GM19023 (cell line): ENCODE data around the gene STXBP6.
"Not testable (repeated sequence)": the region's sequence is repeated elsewhere in the genome, so short reads cannot be mapped to it uniquely, and the experiment has no call there.

Source experiments
- ATAC-seq: cut with Tn5 transposase; IDR thresholded peaks from one replicate; pipeline ENCODE4 v1.9.1; 2021; ENCODE audit warnings: mild to moderate bottlenecking, moderate library complexity; ENCODE audit not compliant: unreplicated experiment

Gene STXBP6

DNA sequence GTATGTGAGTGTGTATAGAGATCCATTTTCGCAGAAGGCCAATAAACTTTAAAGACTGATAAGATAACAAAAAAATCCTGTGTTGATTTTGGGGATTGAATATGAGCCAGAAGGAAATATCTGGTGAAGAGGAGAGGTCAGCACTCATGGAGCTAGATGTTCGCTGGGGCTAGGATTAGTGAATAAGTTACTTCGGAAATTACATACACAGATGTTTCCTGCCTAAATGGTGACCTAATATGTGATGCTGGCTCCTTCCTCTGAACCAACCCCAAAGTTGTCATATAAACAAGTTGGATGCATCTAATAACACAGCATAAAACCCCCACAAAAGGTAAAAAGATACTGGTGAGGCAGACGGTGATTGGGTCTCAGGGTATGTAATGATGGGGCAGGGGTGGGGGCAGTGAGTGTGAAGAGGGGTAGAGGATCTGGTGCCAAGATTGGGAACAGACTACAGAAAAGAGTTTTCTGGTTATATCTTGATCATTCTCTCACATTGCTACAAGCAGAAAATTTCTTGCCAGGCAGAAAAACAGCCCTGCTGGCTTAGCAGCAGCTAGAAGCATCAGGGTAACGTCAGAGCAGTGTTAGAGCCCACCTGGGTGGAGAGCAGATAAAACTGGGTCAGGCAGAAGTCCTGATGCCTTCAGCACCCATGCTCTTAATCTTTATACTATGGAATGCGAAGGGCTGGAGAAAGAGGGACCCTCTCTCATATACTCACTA lies 275.6 kb downstream of the STXBP6 start:
- no peak for ATAC-seq

DNA sequence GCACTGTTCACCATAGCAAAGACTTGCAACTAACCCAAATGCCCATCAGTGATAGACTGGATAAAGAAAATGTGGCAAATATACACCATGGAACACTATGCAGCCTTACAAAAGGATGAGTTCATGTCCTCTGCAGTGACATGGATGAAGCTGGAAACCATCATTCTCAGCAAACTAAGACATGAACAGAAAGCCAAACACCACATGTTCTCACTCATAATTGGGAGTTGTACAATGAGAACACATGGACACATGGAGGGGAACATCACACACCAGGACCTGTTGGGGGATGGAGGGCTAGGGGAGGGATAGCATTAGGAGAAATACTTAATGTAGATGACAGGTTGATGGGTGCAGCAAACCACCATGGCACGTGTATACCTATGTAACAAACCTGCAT lies 276.4 kb downstream of the STXBP6 start:
- not testable (repeated sequence) for ATAC-seq

DNA sequence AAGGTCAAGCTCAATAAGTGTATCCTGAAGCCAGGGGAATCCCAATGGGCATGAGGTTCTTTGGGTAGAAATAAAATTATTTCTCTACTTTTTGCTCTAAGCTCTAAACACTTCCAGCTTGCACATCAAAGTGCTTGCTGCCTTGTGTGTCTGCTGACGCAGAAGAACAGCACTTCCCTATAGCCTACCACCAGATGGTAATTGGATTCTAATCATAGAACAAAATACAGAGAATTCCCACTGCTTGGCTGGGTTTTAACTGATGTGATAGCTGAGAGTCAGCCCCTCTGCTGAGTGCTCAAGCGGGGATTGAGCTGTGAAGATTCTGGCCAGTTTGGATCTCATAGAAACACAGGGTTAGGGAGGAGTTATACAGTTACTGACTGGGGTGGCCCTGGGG lies 283.5 kb downstream of the STXBP6 start:
- no peak for ATAC-seq

DNA sequence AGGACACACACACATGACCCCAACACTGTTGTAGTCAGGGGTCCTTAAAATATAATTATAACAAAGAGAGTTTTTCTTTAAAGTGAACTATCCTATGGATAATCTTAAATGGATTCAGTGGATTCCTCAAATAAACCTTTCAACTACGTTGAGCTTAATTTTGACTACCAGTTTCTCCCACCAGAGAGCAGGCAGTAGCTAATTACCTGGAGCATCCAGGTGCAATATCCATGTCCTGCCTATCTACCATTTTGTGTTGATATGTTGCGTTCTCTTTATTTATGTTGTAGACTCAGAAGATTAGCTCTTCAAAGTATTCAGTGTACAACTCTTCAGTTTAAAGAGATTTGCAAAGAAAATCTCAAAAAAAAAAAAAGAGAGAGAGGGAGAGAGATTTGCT lies 288.8 kb downstream of the STXBP6 start:
- no peak for ATAC-seq
